GM19438 (cell line): ENCODE data around the gene EIF4G3.
"Not testable (repeated sequence)": the region's sequence is repeated elsewhere in the genome, so short reads cannot be mapped to it uniquely, and the experiment has no call there.

Experiments
- ATAC-seq: cut with Tn5 transposase; IDR thresholded peaks from one replicate; pipeline ENCODE4 v1.9.1; 2021; ENCODE audit warnings: low read depth; ENCODE audit not compliant: unreplicated experiment

The EIF4G3 gene

GRCh38 chr1:21154717-21155116 is 22.0 kb downstream of the EIF4G3 start:
- ATAC-seq: no peak

DNA sequence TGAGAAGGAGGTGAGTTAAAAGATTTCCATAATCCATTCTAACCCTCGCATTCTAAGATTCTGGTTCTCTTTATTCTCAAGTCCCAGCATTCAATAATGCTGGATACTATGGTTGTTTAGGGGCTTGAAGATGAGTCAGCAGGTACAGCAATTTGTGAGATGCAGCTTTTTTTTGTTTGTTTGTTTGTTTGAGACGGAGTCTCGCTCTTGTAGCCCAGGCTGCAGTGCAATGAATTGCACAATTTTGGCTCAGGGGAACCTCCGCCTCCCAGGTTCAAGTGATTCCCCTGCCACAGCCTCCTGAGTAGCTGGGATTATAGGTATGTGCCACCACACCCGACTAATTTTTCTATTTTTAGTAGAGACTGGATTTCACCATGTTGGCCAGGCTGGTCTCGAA is 23.3 kb downstream of the EIF4G3 start:
- no peak for ATAC-seq

DNA sequence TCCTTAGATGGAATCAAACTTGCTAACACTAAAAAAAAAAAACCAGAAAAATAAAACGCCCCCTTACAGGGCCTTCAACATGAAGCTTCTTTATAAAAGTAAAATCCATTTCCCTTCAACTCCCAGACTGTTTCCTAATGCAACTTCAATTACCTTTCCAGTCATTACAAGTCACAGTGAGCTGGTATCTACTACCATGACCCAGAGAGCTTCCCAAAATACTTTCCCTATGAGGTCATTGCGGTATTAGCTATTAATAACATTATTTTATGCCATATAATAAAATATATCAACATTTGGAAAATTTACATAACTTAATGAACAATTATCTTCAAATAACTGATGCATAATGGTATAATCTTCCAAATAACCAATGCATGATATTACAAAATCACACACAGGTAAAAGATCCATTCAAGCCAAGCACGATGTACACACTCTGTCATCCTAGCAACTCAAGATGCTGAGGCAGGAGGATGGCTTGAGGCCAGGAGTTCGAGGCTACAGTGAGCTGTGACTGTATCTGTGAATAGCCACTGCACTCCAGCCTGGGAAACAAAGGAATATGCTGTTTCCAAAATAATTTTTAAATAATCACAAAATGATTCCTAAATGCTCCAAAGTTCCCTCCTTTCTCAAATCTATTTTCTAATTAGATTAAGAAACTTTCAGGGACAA is 24.1 kb downstream of the EIF4G3 start:
- ATAC-seq: no peak

- no peak for ATAC-seq
Measured at GRCh38 chr1:21149855-21150432, 26.8 kb downstream of the EIF4G3 start.

- ATAC-seq: no peak
Measured at GRCh38 chr1:21149430-21149854, 27.3 kb downstream of the EIF4G3 start.

DNA sequence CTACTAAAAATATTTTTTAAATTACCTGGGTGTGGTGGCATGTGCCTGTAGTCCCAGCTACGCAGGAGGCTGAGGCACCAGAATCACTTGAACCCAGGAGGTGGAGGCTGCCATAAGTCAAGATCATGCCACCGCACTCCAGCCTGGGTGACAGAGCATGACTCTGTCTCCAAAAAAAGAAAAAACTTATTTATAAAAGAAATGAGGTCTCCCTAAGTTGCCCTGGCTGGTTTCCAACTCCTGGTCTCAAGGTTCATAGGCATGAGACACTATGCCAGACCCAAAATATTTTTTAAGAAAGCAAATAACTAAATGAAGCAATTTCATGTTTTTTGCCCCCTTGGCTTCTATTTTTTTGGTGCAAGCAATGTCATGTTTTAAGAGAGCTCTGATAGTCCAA is 32.9 kb downstream of the EIF4G3 start:
- no peak for ATAC-seq

GRCh38 chr1:21143138-21143537 is 33.6 kb downstream of the EIF4G3 start:
- no peak for ATAC-seq

DNA sequence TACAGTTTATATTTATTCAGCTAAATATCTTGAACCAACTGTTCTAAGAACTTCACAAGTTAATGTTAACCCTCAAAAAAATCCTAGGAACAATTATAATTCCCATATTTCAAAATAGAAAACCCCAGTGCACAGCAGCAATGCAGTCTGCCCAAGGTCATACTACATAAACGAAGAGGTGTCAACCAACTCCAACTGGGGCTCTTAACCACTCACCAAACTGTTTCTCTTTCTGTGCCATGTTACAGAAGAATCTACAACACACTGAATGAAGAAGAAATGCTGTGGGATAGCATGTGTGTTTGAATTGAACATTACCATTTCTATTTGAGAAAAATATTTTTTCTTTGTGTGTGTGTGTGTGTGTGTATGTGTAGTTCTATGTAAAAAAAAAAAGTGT is 35.7 kb downstream of the EIF4G3 start:
- no peak for ATAC-seq

- no peak for ATAC-seq
Measured at GRCh38 chr1:21139601-21140000, 37.1 kb downstream of the EIF4G3 start.

- ATAC-seq: not testable (repeated sequence)
Measured at GRCh38 chr1:21136344-21136743, 40.4 kb downstream of the EIF4G3 start.

- ATAC-seq: no peak
Measured at GRCh38 chr1:21131200-21131599, 45.5 kb downstream of the EIF4G3 start.

DNA sequence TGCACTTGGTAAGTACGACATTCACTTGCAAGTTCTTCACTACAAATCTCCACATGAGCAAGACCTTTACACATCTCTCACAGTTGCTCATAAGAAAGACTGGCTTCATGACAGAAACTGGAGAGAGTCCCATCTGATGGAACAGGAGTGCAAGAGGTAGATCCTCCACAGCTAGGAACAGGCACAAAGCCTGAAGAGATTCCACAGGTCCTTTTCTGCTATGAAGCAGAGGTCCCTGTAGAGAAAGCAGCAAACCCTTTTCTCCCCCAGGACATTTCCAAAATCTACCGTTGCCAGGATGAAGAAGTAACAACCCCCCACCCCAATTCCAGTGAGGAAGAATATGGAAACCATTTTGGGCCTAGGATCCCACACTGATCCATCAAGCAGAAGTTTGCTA is 47.3 kb downstream of the EIF4G3 start:
- ATAC-seq: no peak

- ATAC-seq: no peak
Measured at GRCh38 chr1:21126324-21126723, 50.4 kb downstream of the EIF4G3 start.

DNA sequence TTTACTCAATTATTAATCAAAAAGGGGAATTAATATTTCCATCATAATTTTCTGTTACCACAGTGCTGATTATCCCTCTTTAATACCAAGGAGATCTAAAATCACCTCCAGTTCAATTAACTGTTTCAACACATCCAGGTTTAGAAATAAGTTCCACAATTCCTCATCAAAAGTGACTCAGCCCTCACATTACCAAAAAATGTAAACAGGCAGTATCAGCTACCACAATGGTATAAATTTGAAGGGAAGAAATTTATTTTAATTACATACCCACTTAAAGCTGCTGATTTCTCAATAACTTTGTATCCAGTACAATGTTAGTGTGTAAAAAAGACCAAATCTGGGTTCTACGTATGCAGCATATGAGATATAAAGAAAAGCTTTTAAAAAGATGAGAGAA is 51.9 kb downstream of the EIF4G3 start:
- no peak for ATAC-seq

GRCh38 chr1:21123287-21123948 is 53.3 kb downstream of the EIF4G3 start:
- ATAC-seq: no peak

DNA sequence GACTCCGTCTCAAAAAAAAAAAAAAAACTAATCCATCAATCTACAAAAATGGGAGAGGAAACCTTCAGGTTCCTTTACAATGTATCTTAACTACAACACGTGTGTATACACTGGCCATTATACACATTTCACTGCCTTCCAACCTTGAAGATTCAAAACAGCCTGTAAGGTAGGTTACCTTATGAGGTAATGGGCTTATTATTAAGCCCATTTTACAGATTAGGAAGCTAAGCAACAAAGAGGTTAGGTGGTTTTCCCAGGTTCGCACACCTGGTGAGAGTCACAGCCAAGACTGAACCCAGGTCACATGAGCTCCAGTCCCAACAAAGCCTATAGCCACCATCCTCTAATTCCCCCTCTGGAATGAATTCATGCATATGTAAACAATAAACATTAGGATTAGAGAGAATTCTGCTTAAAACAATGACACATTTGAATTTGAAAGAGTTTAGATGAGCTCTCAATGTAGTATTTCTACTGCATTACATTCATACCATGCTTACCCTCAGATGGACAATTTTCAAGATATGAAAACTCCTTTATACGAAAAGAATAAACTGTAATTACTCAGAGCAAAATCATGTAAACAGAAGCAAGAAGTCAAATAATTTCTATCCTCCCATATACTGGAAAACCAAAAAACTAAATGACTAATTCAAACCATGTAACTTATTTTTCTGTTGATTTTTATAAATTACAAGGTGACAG is 54.8 kb downstream of the EIF4G3 start:
- ATAC-seq: no peak

DNA sequence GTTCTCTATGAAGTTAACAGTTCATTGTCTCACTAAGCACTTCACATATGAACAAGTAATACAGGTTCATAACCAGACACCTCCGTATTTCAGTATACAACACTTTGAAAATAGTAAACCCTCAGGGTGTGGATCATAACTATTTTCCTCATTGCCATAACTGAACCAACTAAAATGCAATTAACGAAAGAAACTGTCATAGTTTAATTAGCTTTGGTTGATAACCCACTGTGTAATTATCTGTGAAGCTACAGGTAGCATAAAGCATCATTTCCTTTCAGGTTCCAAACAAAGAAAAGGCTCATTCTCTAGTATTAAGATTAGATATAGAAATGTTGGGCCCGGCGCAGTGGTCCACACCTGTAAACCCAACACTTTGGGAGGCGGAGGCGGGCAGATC is 58.5 kb downstream of the EIF4G3 start:
- ATAC-seq: no peak

DNA sequence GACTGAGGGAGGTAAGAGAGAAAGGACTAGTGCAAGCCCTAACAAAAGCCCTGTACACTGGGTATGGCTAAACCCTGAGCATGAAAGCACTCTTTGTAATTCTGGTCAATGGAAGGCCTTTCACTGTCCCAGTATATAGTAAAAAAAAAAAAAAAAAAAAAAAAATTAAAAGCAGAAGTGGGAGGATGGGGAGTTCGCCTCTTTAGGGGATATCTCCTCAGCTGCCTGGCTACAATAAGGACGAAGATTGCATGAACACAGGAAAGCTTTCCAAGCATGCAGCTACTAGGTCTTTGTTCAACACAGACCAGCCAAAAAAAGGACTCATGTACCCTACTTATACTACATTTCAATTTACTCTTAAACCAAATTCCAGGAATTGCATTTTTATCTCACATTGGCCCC is 59.1 kb downstream of the EIF4G3 start:
- ATAC-seq: no peak

GRCh38 chr1:21117159-21117558 is 59.5 kb downstream of the EIF4G3 start:
- ATAC-seq: no peak

- no peak for ATAC-seq
Measured at GRCh38 chr1:21115098-21115760, 61.5 kb downstream of the EIF4G3 start.

DNA sequence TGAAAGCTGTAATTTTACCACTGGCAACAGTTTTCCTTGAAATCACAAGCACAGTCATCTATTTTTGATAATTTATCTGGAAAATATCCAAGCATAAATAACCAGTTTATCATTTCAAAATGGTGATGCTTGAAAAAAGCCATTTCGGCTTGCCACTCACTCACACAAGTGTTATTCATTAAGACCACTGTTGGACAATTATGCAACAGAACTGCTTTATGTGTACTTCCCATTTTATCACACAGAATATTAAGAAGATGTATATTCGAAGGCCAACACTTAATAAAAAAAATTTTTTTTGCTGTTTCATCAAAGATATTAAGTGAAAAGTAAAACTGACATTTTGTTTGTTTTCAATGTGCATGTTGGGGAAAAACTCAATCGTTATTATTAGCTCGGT is 62.3 kb downstream of the EIF4G3 start:
- ATAC-seq: no peak
